HG03025 (cell line): ENCODE results near the gene SURF6.
"Not testable (repeated sequence)": the region's sequence is repeated elsewhere in the genome, so short reads cannot be mapped to it uniquely, and the experiment has no call there.

Experiments
- ATAC-seq: cut with Tn5 transposase; IDR thresholded peaks from one replicate; pipeline ENCODE4 v1.9.1; 2021; ENCODE audit warnings: mild to moderate bottlenecking, moderate library complexity; ENCODE audit not compliant: unreplicated experiment, low FRiP score

The SURF6 gene

DNA sequence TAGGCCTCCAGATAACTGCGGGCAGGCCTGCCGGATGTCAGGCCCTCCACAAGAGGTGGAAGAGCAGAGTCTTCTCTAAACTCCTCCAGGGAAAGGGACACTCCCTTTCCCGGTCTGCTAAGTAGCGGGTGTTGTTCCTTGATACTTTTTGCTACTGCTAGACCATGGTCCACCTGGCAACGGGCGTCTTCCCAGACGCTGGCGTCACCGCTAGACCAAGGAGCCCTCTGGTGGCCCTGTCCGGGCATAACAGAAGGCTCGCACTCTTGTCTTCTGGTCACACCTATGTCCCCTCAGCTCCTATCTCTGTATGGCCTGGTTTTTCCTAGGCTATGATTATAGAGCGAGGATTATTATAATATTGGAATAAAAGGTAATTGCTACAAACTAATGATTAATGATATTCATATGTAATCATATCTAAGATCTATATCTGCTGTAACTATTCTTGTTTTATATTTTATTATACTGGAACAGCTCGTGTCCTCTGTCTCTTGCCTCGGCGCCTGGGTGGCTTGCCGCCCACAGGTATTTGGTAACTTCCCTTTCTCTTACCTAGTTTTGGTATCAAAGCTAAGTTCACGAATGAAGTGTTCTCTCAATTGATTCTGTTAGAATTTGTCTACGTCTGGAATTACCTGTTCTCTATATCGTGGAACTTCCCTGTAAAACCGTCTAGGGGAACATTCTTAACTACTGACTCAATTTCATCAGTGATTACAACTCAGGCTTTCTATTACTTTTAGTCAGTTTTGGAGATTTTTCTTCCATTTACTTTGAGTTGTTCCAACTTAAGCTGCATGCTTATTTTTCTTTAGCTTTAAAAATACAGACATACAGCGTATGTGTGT is 6.5 kb downstream of the SURF6 start:
- ATAC-seq = not testable (repeated sequence)

DNA sequence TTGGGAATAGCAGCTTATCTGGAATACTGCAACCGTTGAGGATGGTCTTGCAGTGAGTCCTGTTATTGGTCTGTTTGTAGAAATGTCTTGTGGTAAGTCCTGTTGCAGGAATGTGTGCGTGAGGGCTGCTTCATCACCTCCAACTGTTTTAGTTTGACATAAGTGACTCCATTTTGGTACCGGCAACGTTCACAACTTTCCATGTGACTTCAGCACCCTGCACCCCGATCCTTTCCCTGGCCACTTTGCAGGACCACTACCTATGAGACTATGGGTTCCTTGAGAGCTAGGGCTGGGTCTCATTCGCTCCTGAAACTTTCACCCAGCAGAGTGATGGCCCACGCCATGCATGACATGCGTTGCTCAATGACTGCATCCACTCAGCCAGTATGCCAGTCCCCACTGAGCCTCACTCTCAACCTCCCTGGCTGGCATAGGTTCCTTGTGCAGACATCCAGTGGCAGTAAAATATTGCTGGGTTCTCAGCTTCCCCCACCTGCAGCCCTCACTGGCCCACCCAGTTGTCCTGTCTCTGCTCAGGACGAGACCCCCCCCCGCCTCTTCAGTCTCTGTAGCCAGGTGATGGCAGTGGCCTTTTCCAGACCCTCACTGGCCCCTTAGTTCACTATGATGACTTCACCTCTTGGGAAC is 8.0 kb downstream of the SURF6 start:
- ATAC-seq = no peak

DNA sequence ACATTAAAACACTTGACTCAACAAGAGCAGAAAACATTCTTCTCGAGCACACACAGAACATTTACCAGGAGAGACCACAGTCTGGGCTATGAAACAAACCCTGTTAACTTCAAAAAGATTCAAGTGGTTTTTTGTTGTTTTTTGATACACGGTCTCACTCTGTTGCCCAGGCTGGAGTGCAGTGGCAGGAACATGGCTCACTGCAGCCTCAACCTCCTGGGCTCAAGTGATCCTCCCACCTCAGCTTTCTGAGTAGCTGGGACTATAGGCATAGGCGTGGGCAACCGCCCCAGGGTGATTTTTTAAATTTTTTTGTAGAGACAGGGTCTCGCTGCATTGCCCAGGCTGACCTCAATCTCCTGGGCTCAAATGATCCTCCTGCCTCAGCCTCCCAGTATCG is 9.0 kb downstream of the SURF6 start:
- not testable (repeated sequence) for ATAC-seq

DNA sequence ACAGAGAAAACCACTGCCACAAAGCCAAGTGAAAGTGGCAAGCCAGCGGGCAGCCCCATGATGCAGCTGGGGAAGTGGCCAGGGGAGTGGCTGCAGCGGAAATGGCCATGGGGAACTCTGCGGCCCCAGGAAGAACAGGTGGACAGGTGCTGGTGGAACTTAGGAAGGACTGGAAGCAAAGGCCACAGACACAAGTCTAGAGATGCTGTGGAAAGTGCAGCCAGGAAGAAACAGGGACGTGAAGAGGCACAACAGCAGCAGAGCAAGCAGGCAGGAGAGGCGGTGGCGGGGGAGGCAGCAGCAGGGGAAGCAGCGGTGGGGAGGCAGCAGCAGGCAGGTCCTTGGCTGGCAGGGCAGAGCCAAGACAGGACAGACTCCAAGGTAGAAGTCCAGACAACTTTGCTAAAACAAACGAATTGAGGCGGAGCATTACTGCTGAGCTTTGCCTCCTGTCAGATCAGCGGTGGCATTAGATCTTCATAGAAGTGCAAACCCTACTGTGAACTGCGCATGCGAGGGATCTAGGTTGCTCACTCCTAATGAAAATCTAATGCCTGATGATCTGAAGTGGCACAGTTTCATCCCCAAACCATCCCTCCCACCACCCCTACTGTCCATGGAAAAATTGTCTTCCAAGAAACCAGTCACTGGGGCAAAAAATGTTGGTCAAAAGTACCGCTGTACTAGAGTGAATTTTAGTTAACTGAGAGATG is 11.8 kb downstream of the SURF6 start:
- no peak for ATAC-seq

DNA sequence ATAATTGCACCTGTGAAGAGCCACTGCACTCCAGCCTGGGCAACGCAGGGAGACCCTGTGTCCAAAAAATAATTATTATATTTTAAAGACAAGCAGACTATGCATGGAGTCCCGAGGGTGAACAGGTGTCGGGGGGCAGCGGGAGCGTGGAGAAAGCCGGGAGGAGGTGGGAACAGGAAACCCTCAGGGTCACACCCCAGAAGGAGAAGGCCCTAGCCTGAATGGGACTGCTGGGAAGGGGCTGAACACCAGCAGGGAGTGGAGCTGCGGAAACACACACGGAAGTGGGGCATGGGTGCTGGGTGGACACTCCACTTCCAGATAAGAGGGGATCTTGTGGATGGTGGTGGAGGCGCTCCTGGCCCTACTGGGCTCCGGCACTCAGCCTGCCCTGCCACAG is 12.8 kb downstream of the SURF6 start:
- ATAC-seq = no peak

DNA sequence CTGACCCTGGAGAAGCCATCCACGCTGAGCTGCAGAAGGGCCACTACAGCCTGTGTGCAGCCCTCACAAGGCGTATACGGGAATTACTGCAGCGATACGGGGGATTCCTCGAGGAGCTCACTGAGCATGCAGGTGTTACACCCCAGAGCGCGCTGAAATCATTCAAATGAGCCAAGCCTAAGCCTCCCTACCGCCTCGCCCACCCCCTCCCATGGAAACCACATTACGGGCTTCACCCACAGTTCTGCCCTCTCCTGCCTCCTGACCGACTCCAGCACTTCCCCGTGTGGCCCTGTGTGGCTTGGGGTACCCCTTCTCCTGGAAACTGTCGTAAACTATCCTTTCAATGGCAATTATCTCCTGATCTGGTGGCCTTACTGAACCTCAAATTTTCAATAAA is 13.3 kb downstream of the SURF6 start:
- ATAC-seq = no peak

DNA sequence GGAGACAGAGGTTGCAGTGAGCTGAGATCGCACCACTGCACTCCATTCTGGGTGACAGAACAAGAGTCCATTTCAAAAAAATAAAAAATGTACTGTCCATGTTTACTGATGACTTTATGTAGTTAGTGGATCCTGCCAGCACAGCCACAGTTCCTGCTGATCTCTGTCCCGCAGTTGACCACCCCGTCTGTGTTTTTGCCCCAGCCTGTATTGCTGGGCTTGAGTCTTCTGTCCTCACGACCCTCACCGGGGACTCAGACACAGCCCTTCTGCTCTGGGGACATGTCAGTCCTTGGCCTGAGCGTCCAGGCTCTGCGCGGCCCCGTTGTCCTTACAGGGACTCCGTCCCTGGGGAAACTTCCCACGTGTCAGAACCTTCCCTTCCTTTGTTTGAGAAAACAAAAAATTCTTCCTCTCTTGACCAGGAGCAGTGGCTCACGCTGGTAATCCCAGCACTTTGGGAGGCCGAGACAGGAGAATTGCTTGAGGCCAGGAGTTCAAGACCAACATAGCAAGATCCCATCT is 14.5 kb downstream of the SURF6 start:
- ATAC-seq = no peak

DNA sequence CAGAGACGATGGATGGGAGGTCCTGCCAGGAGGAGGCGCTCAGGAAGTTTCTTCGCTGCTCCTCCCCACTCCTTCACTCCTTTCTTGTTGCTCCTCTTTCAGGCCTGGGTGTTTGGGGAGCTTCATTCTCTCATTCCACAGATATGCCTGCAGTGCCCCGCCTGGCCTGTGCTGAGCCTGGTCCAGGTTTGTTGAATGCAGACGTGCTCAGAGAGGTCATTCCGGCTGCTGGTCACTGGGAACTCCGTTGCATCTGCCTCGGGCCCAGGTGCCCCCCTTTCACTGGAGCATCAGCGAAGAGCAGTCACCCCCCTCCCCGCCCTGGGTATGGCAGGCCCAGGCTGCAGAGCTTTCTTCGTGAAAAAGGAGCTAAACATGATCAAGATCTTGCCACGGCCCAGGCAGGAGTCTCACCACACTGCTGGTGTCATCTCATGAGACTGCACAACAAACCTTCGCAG is 15.5 kb downstream of the SURF6 start:
- no peak for ATAC-seq

DNA sequence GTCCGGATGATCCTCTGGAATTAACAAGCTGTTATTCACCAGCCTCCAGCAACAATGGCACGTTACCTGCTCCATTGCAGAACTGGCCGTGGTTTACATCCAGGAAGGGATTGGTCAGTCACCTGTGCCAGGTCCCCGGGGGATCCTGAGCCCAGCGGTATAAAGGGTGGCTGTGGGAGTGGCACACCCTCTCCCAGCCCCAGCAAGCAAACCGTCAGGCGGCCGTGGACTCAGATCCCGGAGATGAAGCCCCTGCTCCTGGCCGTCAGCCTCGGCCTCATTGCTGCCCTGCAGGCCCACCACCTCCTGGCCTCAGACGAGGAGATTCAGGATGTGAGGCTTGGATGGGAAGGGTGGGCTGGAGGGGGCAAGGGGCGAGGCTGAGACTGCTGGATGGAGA is 18.4 kb downstream of the SURF6 start:
- ATAC-seq = not testable (repeated sequence)

DNA sequence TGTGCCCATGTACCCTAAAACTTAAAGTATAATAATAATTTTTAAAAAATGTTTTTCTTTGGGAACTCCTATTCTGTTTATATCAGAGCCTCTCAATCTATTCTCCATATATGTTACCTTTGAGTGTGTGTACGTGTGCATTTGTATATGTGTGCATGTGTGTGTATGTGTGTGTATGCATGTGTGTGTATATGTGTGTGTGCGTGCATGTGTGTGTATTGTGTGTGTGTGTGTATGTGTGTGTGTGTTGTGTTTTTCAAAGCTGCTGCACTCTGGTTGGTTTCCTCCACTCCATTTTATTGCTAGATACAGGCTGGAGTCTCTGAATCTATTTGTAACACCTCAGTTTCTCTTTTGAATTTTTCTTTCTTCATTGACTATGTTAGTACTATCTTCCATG is 20.0 kb downstream of the SURF6 start:
- no peak for ATAC-seq

DNA sequence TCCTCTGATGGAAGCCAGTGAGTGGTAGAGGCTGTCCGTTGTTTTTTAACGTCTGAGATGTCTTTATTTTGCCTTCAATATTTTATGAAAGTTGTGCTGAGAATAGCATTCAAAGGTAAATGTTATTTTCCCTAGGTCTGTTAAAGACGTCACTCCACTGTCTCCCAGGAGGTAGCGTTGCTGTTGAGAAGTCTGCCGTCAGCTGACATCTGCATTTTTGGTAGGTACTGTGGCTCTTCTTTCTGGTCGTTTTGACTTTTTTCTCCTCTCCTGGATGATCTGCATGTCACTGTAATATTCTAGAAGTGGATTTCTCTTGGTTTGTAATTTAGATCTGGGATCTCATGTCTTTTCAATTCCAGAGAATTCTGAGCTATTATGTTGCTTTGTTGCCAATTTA is 26.4 kb downstream of the SURF6 start:
- ATAC-seq = no peak

DNA sequence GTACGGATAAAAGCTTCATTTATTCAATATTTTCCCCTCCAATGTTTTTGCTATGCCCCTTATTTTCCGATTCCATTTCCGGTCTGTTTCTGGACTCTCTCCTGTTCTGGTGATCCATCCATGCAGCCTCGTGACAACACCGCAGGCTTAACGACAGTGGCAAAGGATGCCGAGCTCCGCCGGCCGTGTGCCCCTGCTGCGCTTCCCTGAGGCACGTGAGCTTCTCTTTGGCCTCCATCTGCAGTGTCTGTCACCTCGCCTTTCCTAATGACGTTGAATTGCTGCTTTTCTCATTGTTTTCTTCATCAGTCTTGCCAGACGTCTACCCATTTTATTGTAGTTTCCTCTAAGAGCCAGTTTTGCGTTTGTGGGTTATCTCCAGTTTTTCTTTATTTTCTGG is 28.7 kb downstream of the SURF6 start:
- ATAC-seq = no peak

DNA sequence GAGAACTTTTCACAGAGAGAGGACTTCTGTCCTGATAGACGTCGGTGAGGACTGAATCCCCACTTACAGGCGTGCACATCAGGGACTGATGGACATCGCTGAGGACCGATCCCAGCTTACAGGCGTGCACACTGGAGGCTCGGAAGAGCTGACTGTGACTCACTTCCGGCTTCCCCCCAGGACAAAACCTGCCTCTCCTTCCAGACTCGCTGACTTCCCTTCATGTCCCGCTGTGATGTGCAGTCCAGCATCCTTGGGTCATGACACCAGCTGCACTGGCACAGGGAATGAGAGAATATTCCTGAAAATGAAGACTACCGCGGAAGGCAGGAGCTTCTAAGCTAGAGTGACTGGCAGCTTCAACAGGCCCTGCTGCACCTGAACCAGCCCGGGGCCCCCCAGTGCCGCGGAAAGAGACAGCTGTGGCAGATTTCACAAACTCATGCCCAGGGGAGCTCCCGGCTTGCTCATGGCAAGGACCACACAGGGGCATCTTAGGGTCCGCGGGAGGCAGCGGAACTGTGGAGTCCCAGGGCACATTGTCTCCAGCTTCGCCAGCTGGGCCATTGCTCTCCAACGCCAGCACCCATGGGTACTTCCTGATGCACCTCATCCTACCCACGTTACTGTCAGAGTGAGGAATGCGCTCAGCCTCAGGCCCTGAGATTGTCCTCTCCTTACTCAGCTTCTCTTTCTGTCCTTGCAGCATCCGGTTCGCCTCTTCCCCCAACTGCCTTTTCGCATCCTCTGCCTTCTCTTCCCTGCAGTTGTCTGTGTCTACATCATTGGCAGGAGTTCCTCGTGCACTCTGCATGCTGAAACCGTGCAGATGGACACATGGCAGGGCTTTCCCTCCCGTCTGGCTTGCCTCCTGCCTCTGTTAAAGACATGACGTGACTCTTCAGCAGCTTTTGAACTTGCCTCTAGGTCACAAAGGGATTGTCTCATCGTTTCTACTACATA is 29.5 kb downstream of the SURF6 start:
- ATAC-seq = no peak

DNA sequence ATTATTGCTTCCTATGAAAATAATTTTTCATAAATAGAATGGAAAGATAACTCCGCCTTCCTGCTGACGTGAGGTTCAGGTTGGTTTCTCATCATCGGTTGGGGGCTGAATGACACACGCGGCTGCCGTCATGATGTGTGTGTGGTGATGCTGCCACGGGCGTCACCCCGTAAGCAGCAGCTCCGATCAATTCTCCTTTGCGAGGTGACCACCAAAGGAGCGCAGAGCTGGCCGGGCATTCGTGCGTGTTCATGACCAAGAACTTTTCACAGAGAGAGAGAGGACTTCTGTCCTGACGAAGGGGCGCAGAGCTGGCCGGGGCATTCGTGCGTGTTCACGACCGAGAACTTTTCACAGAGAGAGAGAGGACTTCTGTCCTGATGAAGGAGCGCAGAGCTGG is 30.3 kb downstream of the SURF6 start:
- no peak for ATAC-seq

DNA sequence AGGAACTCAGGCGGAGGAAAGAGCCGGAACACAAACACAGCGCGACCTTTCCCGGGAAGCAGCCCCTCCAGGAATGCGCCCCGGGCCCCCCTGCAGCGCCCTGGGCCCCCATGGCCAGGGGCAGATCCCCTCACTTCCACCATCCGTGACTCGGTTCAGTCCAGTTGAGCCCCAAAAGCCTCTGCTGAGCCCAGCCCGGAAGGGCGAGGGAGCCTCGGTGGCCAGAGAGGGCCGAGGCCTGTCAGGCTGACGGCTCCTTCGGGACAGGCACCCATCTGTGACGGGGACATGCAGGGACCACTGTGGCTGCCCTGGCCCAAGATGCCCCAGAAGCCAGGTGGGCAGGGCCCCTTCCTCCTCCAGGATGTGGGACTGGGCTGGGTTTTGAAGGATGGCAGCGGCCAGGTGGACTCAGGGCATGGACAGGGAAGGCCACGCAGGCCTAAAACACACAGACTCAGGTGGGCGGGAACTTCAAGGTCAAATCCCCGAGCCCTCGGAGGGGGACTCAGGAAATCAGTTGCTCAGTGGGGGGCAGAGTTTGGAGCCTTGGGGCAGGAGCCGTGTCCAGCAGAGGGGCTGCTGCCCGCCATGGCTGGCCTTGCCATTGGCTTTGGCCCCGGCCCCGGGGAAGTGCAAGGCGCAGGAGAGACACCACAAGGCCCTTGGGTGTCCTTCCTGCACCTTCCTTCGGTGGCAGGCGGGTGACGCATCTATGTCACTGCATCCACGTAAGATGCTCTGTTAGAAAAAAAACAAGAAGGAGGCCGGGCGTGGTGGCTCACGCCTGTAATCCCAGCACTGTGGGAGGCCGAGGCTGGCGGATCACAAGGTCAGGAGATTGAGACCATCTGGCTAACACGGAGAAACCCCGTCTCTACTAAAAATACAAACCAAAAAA is 31.3 kb downstream of the SURF6 start:
- no peak for ATAC-seq

DNA sequence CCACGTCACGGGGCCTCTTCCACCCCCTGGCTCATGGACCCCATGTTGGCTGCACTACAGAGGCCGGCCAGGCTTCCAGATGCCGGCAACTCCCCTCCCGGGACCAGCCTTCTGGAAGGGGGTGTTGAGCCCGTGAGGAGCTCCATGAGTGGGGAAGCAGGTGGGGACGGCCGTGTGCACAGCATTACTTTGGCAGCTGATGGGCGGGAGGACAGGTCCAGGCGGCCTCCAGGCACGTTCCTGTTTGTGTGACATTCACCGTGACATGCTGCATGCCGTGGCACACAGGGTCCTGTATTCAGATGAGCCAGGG is 31.9 kb downstream of the SURF6 start:
- no peak for ATAC-seq

DNA sequence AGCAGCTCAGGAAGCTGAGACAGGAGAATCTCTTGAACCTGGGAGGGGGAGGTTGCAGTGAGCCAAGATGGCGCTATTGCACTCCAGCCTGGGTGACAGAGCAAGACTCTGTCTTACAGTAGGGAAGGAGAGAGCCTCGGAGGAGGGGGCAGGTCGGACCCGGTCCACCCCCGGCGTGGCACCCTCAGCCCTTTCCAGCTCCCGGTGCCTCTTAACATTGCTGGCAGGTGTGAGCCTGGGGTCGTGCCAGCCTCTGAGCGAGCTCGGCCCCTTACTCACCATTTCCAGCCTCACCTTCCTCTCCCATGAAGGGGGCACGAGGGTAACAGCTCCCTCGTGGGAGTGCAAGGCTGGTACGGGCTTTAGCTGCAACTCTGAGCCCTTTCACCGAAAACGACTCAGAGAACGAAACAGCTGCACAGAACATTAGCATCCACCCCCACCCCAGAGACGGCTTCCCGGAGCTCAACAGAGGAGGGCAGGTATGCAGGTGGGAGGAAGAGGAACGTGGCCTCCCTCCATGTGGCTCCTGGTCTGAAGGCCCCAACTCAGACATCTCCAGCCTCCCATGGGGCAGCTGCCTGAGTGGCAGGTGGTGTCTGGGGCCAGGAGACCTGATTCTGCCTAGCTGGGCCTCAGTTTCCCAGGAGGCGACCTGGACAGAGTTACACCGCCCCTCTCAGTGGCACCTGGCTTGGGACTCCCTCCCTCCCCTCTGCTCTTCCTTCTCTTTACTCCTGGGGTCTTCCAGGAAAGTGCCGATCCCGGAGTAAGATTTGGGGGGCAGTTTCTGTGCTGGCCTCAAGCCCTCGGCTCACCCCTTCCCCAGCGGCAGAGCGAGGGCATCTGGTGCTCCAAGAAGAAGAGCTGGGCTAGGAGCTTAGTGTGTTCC is 32.5 kb downstream of the SURF6 start:
- no peak for ATAC-seq
